Retinal pigment epithelial cell (primary cell): ENCODE measurements around the gene SLC17A4.
A peak's percentile ranks its signal among the peaks of the same experiment; 100 is the strongest.

Source experiments
- DNase-seq: peaks from one replicate; pipeline ENCODE4 v3.0.0-alpha.2; 2010; ENCODE audit warnings: low read depth
- H3K4me3 ChIP-seq: 2 replicates; pipeline ENCODE4 v1.5.1; 2011; ENCODE audit warnings: mild to moderate bottlenecking, low read length, control low read depth, moderate library complexity
- CTCF ChIP-seq: conservative IDR thresholded peaks from 2 replicates; pipeline ENCODE4 v1.5.1; 2011; ENCODE audit warnings: low read depth, low read length, control low read depth, inconsistent platforms

Gene SLC17A4

GRCh38 chr6:25717866-25718740 is 36.4 kb upstream of the SLC17A4 start:
- TF ChIP-seq CTCF: peak; percentile 65
- no peak for DNase-seq

GRCh38 chr6:25726122-25726911 is 28.2 kb upstream of the SLC17A4 start:
- no peak for DNase-seq
- no peak overlapping the region for H3K4me3 ChIP-seq
- no peak for TF ChIP-seq CTCF

More at GRCh38 chr6:25717866-25718740, 36.4 kb upstream of the SLC17A4 start:
- no peak overlapping the region for H3K4me3 ChIP-seq

- no peak for DNase-seq
- TF ChIP-seq CTCF: no peak
- H3K4me3 ChIP-seq: no peak overlapping the region
Observed at GRCh38 chr6:25727028-25727427, 27.5 kb upstream of the SLC17A4 start.

- H3K4me3 ChIP-seq: no peak overlapping the region
- no peak for TF ChIP-seq CTCF
- no peak for DNase-seq
Observed at GRCh38 chr6:25730907-25731306, 23.6 kb upstream of the SLC17A4 start.

GRCh38 chr6:25731721-25732120 is 22.8 kb upstream of the SLC17A4 start:
- no peak for DNase-seq
- H3K4me3 ChIP-seq: no peak overlapping the region
- TF ChIP-seq CTCF: no peak

- DNase-seq: no peak
- TF ChIP-seq CTCF: no peak
- no peak overlapping the region for H3K4me3 ChIP-seq
Observed at GRCh38 chr6:25732468-25733198, 21.9 kb upstream of the SLC17A4 start.
